Activated T-helper 17 cell treated with anti-CD3 and anti-CD28 coated beads, Interleukin-2, amount 50 U/mL, for 72 hours (primary cell): ENCODE data around the gene PHTF1. TPM values are rescaled to one million over a fixed set of nuclear protein-coding genes. Genes with fewer than 3 reads are reported as not detected.
A peak's percentile ranks its signal among the peaks of the same experiment; 100 is the strongest.
"Not testable (repeated sequence)": the region's sequence is repeated elsewhere in the genome, so short reads cannot be mapped to it uniquely, and the experiment has no call there.

ENCODE experiments used
- ATAC-seq: fragments of 150-1000 bp; cut with Tn5 transposase; replicated peaks from 2 replicates; pipeline ENCODE4 v1.10.0; 2021; ENCODE audit warnings: mild to moderate bottlenecking, moderate library complexity
- H3K27ac Mint-ChIP-seq: one replicate; pipeline ENCODE4 v1.8.0; 2022; ENCODE audit warnings: mixed read lengths
- H3K27me3 Mint-ChIP-seq: one replicate; pipeline ENCODE4 v1.8.0; 2022; ENCODE audit warnings: mixed read lengths
- H3K36me3 Mint-ChIP-seq: one replicate; pipeline ENCODE4 v1.8.0; 2022; ENCODE audit warnings: low read depth, mild to moderate bottlenecking, mixed read lengths
- H3K4me1 Mint-ChIP-seq: one replicate; pipeline ENCODE4 v1.8.0; 2022; ENCODE audit warnings: mixed read lengths
- H3K4me3 Mint-ChIP-seq: one replicate; pipeline ENCODE4 v1.8.0; 2022; ENCODE audit warnings: mild to moderate bottlenecking, mixed read lengths
- H3K9me3 Mint-ChIP-seq: one replicate; pipeline ENCODE4 v1.8.0; 2022; ENCODE audit warnings: mixed read lengths
- total RNA-seq, 2 donors: library from RNA; stranded (reverse); gene quantifications; one replicate each; pipeline ENCODE4 v1.2.3, GENCODE V29; 2022

Gene PHTF1
- total RNA-seq, 2 donors from 2014 or later, result 19.5 to 24.8 TPM

- H3K27me3 Mint-ChIP-seq, result no peaks in the 10 kb centered on the region
- ATAC-seq, result no peak
- peak overlapping the region; percentile 95 for H3K4me3 Mint-ChIP-seq
- peak overlapping the region; percentile 96 for H3K27ac Mint-ChIP-seq
- H3K9me3 Mint-ChIP-seq, result no peaks in the 10 kb centered on the region
- peaks cover 49% of the 10 kb centered on the region for H3K36me3 Mint-ChIP-seq
- peaks cover 18% of the 10 kb centered on the region for H3K4me1 Mint-ChIP-seq
Measured at GRCh38 chr1:113760102-113761080, 1.1 kb upstream of the PHTF1 start.

- Mint-ChIP-seq H3K4me3 (peak overlapping the region; percentile 95), H3K27ac (peak overlapping the region; percentile 96), H3K4me1 (peaks cover 17% of the 10 kb centered on the region), H3K36me3 (peaks cover 46% of the 10 kb centered on the region), H3K9me3 (no peaks in the 10 kb centered on the region), H3K27me3 (no peaks in the 10 kb centered on the region)
- ATAC-seq, result peak; percentile 69
Measured at GRCh38 chr1:113758631-113759332, 504 bp downstream of the PHTF1 start.

DNA sequence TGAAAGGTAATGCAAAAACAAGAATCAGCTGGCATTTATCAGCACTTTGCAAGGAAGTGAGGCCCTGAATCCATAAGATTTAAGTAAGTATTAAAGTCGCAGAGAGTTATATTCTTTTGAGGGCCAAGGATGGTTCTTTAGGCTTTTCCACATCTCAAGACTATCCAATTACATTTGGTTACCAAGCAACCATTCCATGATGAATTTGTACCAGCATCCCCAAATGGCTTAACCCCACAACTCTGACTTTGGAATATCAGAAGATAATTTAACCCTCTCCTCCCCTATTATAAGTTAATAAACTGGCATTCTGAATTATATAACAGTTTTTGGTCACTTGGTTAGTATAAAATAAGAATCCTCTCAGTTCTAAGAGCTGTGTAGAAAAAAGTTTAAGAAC lies 2.8 kb downstream of the PHTF1 start:
- Mint-ChIP-seq H3K4me3 (peak overlapping the region; percentile 95), H3K4me1 (peaks cover 17% of the 10 kb centered on the region), H3K36me3 (peaks cover 49% of the 10 kb centered on the region), H3K9me3 (no peaks in the 10 kb centered on the region), H3K27me3 (no peaks in the 10 kb centered on the region), H3K27ac (no peak overlapping the region)
- ATAC-seq, result no peak

DNA sequence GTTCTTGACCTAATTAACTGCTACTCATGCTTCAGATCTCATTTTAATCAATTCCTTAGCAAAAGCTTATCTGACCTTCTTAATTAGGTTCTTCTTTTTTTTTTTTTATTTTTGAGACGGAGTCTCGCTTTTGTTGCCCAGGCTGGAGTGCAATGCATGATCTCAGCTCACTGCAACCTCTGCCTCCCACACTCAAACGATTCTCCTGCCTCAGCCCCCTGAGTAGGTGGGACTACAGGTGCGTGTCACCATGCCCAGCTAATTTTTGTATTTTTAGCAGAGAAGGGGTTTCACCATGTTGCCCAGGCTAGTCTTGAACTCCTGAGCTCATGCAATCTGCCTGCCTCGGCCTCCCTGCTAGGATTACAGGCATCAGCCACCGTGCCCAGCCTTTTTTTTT lies 6.0 kb downstream of the PHTF1 start:
- peaks cover 12% of the 10 kb centered on the region for H3K4me1 Mint-ChIP-seq
- not testable (repeated sequence) for ATAC-seq, H3K4me3 Mint-ChIP-seq, H3K27me3 Mint-ChIP-seq, H3K27ac Mint-ChIP-seq, H3K9me3 Mint-ChIP-seq
- H3K36me3 Mint-ChIP-seq, result peaks cover 62% of the 10 kb centered on the region

DNA sequence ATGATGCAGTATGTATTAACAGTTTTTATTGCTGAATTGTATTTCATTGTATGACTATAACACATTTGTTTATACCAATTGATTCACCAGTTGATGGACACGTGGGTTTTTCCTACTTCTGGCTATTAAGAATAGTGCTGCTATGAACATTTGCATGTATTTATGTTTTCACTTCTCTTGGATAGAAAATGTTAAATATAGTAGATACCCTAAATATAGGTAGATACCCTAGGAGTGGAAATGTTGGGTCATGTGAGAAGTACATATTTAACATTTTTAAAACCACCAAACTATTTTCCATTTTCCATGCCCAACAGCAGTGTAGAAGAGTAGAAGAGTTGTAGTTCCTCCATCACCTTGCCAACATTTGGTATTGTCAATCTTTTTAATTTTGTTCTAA lies 7.8 kb downstream of the PHTF1 start:
- Mint-ChIP-seq H3K4me1 (peaks cover 5% of the 10 kb centered on the region), H3K9me3 (no peaks in the 10 kb centered on the region), H3K4me3 (no peak overlapping the region), H3K27me3 (no peaks in the 10 kb centered on the region), H3K36me3 (peaks cover 64% of the 10 kb centered on the region), H3K27ac (no peak overlapping the region)
- ATAC-seq, result no peak

- H3K27ac Mint-ChIP-seq, result no peak overlapping the region
- ATAC-seq, result no peak
- no peak overlapping the region for H3K4me3 Mint-ChIP-seq
- H3K4me1 Mint-ChIP-seq, result peaks cover 5% of the 10 kb centered on the region
- peaks cover 60% of the 10 kb centered on the region for H3K36me3 Mint-ChIP-seq
- H3K9me3 Mint-ChIP-seq, result no peaks in the 10 kb centered on the region
- H3K27me3 Mint-ChIP-seq, result no peaks in the 10 kb centered on the region
Measured at GRCh38 chr1:113751114-113751513, 8.2 kb downstream of the PHTF1 start.

- Mint-ChIP-seq H3K4me3 (no peak overlapping the region), H3K36me3 (peaks cover 46% of the 10 kb centered on the region), H3K27ac (no peak overlapping the region), H3K9me3 (no peaks in the 10 kb centered on the region), H3K4me1 (peaks cover 5% of the 10 kb centered on the region), H3K27me3 (no peaks in the 10 kb centered on the region)
- no peak for ATAC-seq
Measured at GRCh38 chr1:113749402-113749801, 9.9 kb downstream of the PHTF1 start.

DNA sequence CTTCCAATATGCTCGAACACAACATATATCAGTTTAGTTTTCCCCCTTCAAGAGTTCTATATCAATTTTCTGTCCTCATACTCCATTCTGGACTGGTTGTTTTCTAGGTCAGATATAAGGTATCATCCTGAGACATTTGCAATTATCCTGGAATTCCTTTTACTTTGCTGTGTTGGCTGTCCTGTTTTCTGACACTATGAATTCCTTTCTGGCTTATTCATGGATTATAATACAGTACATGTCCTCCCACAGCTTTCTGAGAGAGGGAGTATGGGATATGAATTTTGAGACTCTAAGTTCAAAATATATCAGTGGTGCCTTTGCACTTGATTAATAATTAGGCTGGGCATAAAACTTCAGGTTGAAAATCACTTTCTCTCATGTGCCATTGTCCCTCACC lies 11.9 kb downstream of the PHTF1 start:
- peaks cover 27% of the 10 kb centered on the region for H3K36me3 Mint-ChIP-seq
- H3K4me1 Mint-ChIP-seq, result peaks cover 5% of the 10 kb centered on the region
- no peaks in the 10 kb centered on the region for H3K9me3 Mint-ChIP-seq
- no peaks in the 10 kb centered on the region for H3K27me3 Mint-ChIP-seq
- H3K4me3 Mint-ChIP-seq, result no peak overlapping the region
- no peak for ATAC-seq
- H3K27ac Mint-ChIP-seq, result no peak overlapping the region

GRCh38 chr1:113745425-113745824 lies 13.9 kb downstream of the PHTF1 start:
- no peak for ATAC-seq
- Mint-ChIP-seq H3K9me3 (no peaks in the 10 kb centered on the region), H3K27me3 (no peaks in the 10 kb centered on the region), H3K36me3 (peaks cover 27% of the 10 kb centered on the region), H3K4me3 (no peak overlapping the region), H3K27ac (peak overlapping the region; percentile 8), H3K4me1 (peaks cover 5% of the 10 kb centered on the region)

- Mint-ChIP-seq H3K27ac (peak overlapping the region; percentile 8), H3K36me3 (peaks cover 25% of the 10 kb centered on the region), H3K9me3 (no peaks in the 10 kb centered on the region), H3K4me3 (no peak overlapping the region), H3K27me3 (no peaks in the 10 kb centered on the region), H3K4me1 (peaks cover 5% of the 10 kb centered on the region)
- ATAC-seq, result no peak
Measured at GRCh38 chr1:113744114-113744513, 15.2 kb downstream of the PHTF1 start.

GRCh38 chr1:113742515-113742914 lies 16.8 kb downstream of the PHTF1 start:
- no peak overlapping the region for H3K27ac Mint-ChIP-seq
- no peak overlapping the region for H3K4me3 Mint-ChIP-seq
- peaks cover 5% of the 10 kb centered on the region for H3K4me1 Mint-ChIP-seq
- no peaks in the 10 kb centered on the region for H3K27me3 Mint-ChIP-seq
- peak; percentile 99 for ATAC-seq
- H3K9me3 Mint-ChIP-seq, result no peaks in the 10 kb centered on the region
- peaks cover 27% of the 10 kb centered on the region for H3K36me3 Mint-ChIP-seq

DNA sequence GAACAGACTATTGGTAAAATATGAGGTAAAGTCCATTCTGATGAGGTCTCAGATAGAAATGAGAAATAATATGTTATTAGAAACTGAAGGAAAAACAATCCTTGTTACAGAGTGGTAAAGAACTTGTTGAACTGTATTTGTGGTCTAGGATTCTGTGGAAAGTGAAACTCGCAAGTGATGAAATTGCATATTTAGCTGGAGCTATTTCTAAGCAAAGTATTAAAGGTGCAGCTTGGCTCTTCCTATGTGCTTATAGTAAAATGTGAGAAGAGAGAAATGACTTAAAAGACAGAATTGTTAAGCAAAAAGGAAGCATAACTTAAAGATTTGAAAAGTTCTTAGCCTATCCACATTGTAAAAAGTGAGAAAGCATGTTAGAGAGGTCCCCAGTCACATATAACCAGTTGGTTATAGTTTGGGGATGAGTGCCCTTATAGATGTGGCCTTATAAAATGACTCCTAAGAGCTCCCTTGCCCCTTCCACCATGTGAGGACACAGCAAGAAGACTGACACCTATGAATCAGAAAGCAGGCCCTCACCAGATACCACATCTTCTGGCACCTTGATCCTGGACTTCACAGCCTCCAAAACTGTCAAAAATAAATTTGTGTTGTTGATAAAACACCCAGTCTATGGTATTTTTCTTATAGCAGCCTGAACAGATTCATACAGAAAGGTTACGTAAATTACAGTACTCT lies 24.8 kb downstream of the PHTF1 start:
- Mint-ChIP-seq H3K27me3 (no peaks in the 10 kb centered on the region), H3K36me3 (peaks cover 48% of the 10 kb centered on the region), H3K4me3 (no peak overlapping the region), H3K27ac (peak overlapping the region; percentile 51), H3K4me1 (no peaks in the 10 kb centered on the region), H3K9me3 (no peaks in the 10 kb centered on the region)
- no peak for ATAC-seq

DNA sequence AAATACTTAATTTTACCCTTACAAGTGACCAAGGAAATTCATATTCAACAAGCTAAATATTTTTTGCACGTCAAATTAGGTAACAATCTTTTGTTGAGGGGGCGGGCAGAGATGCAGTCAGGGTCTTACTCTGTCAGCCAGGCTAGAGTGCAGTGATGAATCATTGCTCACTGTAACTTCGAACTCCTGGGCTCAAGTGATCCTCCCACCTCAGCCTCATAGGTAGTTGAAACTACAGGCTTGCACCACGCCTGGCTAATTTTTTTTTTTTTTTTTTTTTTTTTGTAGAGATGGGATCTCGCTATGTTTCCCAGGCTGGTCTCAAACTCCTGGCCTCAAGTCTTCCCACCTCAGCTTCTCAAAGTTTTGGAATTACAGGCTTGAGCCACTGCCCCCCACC lies 26.5 kb downstream of the PHTF1 start:
- Mint-ChIP-seq H3K9me3 (no peaks in the 10 kb centered on the region), H3K36me3 (peaks cover 48% of the 10 kb centered on the region), H3K27ac (no peak overlapping the region), H3K4me1 (no peaks in the 10 kb centered on the region), H3K4me3 (no peak overlapping the region), H3K27me3 (no peaks in the 10 kb centered on the region)
- ATAC-seq, result no peak

DNA sequence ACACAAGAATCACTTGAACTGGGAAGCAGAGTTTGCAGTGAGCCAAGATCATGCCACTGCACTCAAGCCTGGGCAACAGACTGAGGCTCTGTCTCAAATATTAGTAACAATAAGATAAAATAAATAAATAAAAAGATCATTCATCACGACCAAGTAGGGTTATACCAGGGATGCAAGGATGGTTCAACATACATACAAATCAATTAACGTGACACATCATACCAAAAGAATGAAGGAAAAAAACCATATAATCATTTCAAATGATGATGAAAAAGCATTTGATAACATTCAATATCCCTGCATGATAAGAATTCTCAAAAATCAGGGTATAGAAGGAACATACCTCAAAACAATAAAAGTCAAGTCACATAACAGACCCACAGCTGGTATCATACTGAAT lies 38.3 kb downstream of the PHTF1 start:
- peaks cover 4% of the 10 kb centered on the region for H3K9me3 Mint-ChIP-seq
- no peak overlapping the region for H3K27ac Mint-ChIP-seq
- peaks cover 91% of the 10 kb centered on the region for H3K36me3 Mint-ChIP-seq
- ATAC-seq, result no peak
- no peaks in the 10 kb centered on the region for H3K27me3 Mint-ChIP-seq
- peaks cover 5% of the 10 kb centered on the region for H3K4me1 Mint-ChIP-seq
- H3K4me3 Mint-ChIP-seq, result no peak overlapping the region
